HG03039 (cell line): ENCODE results near the gene DDX17.

Experiments
- ATAC-seq: cut with Tn5 transposase; IDR thresholded peaks from one replicate; pipeline ENCODE4 v1.9.1; 2021; ENCODE audit warnings: mild to moderate bottlenecking, moderate library complexity; ENCODE audit not compliant: unreplicated experiment

Gene DDX17

GRCh38 chr22:38467904-38468442, 38.1 kb downstream of the DDX17 start, which contains the start of gene KDELR3:
TSS of gene KDELR3 (plus strand) at chr22:38468096. CDS start at chr22:38468234, 138 bp downstream.
- ATAC-seq: no peak

DNA sequence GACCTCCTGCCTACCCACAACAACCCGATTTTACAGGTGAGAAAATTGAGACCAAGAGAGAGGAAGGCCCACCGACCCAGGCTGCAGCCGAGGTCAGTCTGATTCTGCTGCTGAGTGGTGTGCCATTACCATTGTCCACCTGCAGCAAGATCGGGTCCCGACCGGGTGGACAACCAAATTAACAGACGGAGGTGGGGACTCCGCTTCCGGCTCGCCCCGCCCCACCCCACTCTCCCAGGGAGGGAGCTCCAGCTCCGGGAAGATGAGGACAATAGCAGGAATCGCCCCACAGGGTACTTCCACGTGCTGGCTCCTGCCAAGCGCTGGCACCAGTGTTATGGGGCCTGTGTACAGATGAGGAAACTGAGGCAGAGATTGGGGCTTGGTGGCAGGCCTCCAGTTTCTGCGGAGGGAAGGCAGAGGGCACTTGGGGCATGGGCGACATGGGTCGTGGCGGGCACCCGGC, 38.6 kb downstream of the DDX17 start:
- ATAC-seq: no peak

- ATAC-seq: no peak
Observed at GRCh38 chr22:38465673-38466490, 40.2 kb downstream of the DDX17 start.

DNA sequence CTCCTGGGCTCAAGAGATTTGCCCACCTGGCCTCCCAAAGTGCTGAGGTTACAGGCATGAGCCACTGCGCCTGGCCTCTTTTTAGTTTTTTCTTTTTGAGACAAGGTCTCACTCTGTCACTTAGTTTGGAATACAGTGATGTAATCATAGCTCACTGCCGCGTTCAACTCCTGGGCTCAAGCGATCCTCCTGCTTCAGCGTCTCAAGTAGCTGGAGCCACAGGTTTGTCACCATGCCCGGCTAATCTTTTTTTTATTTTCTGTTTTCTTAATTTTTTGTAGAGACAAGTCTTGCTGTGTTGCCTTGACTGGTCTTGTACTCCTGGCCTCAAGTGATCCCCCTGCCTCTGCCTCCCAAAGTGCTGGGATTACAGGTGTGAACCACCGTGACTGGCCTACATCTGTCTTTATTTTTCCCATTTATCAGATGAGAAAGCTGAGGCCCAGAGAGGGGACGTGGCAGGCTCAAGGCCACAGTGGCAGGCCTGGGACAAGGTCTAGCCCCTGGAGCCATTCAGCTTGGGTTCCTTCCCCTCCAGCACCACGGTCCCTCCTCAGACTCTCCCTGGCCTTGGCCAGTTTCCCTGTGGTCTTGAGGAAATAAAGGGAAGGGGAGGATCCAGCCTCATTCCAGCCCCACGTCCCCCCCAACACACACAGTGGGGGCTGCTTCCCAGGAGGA, 41.0 kb downstream of the DDX17 start:
- no peak for ATAC-seq

DNA sequence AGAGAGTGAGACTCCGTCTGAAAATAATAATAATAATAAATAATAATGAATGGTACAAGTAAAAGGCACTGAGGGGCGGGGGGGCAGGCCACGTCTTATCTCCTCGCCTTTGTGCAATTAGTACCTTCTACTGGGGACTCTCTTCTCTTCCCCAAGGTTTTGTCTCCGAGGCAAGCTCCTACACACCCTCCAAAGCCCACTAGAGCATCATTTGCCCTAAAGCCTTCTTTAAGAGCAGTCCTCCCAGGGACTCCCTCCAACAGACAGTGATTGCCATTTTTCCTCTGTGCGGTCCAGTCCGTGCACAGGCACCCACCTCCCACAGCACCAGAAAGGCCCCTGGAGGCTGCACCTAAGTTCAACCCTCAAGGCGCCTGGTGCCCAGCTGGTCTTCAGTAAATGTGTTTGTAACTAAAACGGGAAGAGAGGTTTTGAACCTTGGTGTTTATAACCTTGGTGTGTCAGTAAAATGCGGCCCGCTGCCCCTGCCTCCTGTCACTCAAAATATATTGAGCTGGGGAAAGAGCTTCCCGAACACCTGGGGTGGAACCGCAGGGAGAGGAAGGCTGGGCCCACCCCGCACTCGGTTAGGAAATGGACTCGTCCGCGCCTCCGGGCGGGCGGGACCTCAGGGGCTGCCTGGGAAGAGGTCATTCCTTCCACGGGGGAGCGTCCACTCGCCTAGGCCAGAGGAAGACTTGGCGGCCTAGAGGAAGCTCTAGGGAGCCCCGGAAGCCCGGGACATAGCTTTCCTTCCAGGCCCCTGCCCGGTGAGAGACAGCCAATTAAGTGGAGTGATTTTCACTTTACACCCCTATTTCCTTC, 42.9 kb downstream of the DDX17 start:
- ATAC-seq: no peak

- ATAC-seq: no peak
Observed at GRCh38 chr22:38461414-38462081, 44.6 kb downstream of the DDX17 start.

DNA sequence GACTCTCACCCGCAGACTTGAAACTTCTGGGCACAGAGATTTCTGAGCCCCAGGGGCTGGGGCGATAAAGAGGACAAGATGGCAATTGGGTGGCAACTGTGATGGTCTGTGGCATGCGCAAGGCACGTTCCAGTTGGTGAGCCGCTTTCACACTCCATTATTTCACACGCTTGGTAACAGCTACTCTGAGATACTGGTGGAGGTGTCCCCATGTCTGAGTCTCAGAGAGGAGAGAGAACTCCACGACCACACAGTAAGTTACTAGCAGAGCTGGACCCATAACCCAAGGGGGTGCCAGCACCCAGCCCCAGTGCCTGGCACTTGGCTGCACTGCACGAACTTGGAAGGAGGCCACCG, 45.1 kb downstream of the DDX17 start:
- ATAC-seq: no peak

GRCh38 chr22:38460426-38460840, 45.7 kb downstream of the DDX17 start:
- ATAC-seq: no peak

DNA sequence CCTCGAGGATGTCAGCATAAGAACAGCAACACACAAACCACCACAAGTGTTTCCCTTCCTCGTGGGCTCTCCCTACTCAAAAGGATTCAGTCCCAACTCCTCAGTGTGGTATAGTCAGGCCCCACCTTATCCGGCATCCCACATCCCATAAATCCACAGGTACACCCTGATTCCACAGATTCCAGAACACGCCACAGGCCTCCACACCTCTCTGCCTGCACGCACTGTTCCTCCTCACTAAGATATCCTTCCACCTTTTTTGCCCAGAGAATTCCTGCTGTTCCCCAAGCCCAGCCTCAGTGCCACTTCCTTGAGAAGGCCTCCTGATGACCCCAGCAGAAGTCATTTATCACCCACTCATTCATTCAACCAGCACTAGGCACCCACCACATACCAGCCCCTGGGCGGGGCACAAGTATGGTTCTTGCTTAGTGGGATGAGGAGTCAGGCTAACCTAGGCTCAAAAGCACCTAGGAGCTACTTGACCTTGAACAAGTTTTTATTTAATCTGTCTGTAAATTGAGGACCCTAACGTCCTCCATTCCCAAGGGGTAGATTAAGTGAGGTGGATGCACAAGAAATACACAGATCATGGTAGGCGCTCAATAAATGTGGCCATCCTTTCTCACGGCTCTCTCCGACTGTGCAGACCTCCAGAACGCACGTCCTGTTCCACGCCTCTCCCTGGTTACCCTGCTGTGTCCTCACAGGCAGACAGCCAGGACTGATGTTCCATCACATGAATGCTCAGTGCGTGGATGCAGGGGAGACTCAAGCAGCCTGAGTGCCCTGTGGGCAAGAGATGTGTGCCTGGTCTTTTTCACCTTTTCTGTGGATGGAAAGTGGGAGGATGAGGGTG, 49.0 kb downstream of the DDX17 start:
- no peak for ATAC-seq

GRCh38 chr22:38456272-38456835, 49.8 kb downstream of the DDX17 start:
- no peak for ATAC-seq

- ATAC-seq: no peak
Observed at GRCh38 chr22:38455530-38456271, 50.4 kb downstream of the DDX17 start.

DNA sequence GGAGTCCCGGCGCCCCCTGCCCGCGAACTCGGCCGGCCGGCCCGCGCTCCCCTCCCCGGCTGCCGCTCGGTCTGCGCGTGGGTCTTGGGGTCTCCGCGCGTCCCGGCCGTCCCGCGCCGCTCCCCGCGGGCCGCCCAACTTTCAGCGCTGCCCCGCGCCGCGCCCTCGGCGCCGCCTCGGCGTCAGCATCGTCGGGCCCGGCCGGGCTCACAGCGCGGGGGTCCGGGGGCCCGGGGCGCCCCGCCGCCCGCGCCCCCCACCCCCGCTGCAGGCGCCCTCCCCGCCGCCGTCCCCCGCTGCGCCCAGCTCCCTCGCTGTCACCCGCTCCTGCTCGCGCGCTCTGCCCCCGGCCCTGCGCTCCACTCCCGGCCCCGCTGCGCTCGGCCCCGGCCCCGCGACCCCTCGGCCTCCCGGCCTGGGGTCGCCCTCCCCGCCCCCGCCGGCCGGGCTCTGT, 51.0 kb downstream of the DDX17 start, which contains the start of gene KCNJ4:
Gene KCNJ4 (minus strand): TSS at position 124 of the 454 bp plus-strand sequence. CDS start 27,067 bp downstream, outside the sequence.
- ATAC-seq: no peak

DNA sequence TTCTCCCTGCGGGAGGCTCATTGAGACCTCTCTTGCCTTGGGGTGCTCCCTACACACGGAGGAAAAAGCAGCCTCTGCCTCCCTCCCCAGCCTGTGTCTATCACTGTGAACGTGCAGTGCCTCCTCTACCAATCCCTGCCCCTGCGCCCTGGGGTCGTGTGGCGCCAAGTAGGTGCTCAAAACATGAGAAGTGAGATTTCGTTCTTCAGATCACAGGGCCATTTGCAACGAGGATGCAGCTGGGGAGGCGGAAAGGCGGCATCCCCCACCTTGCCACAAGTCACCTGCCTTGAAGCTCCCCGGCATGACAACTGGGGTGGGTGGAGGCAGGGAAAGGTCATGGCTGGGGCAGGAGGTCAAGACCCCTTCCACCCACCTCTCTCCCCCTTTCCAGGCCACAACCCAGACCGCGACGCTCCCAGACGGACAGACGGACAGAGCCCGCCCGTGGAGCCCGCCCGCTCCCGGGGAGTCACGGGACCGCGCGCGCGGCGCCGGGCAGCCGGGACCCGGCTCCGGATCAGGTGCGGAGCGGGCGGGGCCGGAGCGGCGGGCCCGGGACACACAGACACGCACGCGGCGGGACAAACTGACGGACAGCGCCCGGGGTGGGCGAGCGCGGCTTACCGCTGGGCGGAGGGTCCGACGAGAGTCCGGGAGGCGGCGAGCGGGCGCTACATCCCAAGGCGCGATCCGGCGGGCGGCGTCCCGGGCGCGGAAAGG, 51.6 kb downstream of the DDX17 start:
- ATAC-seq: no peak

- no peak for ATAC-seq
Observed at GRCh38 chr22:38453996-38454352, 52.1 kb downstream of the DDX17 start.

- no peak for ATAC-seq
Observed at GRCh38 chr22:38453066-38453672, 52.9 kb downstream of the DDX17 start.

DNA sequence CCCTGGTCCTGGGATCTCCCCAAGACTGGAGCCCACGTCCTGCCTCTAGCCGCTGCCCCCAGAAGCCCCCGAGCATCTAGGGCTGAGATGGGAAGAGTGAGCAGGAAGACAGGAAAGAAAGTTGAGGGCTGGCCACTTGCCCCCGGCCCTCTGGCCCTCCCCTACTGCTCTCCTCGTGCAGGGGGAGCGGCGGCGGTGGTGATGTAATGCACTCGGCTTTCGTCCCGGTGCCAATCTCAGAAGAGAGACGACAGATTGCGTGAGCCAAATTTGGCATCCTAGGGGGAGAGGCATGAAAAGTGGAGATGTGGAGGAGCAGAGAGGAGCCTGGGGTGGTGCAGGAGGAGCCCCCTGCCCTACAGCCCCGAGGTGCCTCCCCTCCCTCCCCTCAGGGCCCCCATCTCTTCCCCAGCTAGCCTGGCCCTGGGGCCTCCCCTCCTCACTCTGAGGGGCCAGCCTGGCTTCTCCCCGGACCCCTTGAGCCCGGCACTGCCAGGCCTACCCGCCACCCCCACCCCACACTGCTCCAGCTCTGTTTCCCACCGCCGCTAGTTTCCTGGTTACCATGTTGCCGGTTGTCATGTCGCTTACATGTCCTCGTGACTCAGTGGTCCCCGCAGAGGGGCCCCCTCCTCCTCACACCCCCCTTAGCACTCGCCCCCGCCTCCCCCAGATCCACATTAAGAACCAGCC, 53.6 kb downstream of the DDX17 start:
- no peak for ATAC-seq

GRCh38 chr22:38451864-38452263, 54.2 kb downstream of the DDX17 start:
- no peak for ATAC-seq
